Measurements from ENCODE around the gene MICAL2.
A peak's percentile ranks its signal among the peaks of the same experiment; 100 is the strongest.

DNA sequence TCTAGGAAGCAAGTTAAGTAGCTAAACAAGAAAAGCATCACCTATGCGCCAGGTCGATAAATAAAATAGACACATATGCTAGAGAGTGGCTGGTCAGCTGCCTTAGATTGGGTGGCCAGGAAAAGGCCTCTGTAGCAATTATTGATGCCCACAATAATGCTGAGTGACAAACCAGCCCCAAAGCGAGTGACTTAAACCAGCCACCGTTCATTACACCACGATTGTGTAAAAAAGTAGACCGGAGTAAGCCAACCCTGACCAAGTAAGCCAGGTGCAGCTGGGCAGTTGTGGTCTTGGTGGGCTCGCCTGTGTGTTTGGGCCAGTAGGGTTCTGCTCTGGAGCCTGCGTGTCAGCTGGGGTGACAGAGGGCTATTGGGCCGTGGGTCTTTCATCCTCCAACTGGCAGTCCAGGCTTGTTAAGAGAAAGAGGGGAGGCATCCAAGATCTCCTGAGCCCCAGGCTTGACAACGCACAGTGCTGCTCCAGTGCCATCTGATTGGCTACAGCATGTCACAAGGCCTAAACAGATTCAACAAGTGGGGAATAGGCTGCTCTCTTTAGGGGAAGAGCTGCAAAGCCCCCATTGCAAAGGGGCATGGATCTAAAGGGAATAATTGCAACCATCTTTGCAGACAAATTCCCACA, 166.6 kb downstream of the MICAL2 start:
- TF ChIP-seq CEBPB (IDR thresholded peaks at IDR 0.05) (no peak), NFIC (IDR thresholded peaks at IDR 0.05) (no peak), EP300 (IDR thresholded peaks at IDR 0.05; ENCODE audit: borderline replicate concordance) (no peak), TCF12 (IDR thresholded peaks at IDR 0.05; ENCODE audit: low read depth) (no peak), TAF1 (IDR thresholded peaks at IDR 0.05; ENCODE audit: low read depth) (no peak), YY1 (IDR thresholded peaks at IDR 0.05; ENCODE audit: low read depth) (no peak)
- TF ChIP-seq, protein P1, sequence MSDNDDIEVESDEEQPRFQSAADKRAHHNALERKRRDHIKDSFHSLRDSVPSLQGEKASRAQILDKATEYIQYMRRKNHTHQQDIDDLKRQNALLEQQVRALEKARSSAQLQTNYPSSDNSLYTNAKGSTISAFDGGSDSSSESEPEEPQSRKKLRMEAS (IDR thresholded peaks at IDR 0.05), result no peak
- TF ChIP-seq, protein P2, sequence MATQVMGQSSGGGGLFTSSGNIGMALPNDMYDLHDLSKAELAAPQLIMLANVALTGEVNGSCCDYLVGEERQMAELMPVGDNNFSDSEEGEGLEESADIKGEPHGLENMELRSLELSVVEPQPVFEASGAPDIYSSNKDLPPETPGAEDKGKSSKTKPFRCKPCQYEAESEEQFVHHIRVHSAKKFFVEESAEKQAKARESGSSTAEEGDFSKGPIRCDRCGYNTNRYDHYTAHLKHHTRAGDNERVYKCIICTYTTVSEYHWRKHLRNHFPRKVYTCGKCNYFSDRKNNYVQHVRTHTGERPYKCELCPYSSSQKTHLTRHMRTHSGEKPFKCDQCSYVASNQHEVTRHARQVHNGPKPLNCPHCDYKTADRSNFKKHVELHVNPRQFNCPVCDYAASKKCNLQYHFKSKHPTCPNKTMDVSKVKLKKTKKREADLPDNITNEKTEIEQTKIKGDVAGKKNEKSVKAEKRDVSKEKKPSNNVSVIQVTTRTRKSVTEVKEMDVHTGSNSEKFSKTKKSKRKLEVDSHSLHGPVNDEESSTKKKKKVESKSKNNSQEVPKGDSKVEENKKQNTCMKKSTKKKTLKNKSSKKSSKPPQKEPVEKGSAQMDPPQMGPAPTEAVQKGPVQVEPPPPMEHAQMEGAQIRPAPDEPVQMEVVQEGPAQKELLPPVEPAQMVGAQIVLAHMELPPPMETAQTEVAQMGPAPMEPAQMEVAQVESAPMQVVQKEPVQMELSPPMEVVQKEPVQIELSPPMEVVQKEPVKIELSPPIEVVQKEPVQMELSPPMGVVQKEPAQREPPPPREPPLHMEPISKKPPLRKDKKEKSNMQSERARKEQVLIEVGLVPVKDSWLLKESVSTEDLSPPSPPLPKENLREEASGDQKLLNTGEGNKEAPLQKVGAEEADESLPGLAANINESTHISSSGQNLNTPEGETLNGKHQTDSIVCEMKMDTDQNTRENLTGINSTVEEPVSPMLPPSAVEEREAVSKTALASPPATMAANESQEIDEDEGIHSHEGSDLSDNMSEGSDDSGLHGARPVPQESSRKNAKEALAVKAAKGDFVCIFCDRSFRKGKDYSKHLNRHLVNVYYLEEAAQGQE (IDR thresholded peaks at IDR 0.05; ENCODE audit: low read depth), result no peak
- TF ChIP-seq, protein P3, sequence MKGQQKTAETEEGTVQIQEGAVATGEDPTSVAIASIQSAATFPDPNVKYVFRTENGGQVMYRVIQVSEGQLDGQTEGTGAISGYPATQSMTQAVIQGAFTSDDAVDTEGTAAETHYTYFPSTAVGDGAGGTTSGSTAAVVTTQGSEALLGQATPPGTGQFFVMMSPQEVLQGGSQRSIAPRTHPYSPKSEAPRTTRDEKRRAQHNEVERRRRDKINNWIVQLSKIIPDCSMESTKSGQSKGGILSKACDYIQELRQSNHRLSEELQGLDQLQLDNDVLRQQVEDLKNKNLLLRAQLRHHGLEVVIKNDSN (IDR thresholded peaks at IDR 0.05), result peak; percentile 28; the same call in 1 of the 2 replicates

Data from Ishikawa (cell line).